Liver (tissue), 9 donors: Measurements from ENCODE around the gene BRAF. TPM values are rescaled to one million over a fixed set of nuclear protein-coding genes. Genes with fewer than 3 reads are reported as not detected.

Source experiments
- DNase-seq: peaks from one replicate; pipeline ENCODE4 v3.0.0-alpha.2; 2017; ENCODE audit warnings: low spot score
- H3K27ac ChIP-seq, 2 donors: one replicate each; pipeline ENCODE4 v1.7.0; 2013; ENCODE audit warnings: inconsistent platforms in 2 of 2, low read length in 2 of 2, control low read depth in 1 of 2, low read depth in 1 of 2, mild to moderate bottlenecking in 1 of 2
- H3K27me3 ChIP-seq, 4 donors: one replicate each; pipeline versions ENCODE4 v1.6.1 to v1.7.0; 2013; ENCODE audit warnings: low read length in 3 of 4, inconsistent platforms in 1 of 4, mild to moderate bottlenecking in 1 of 4, moderate library complexity in 1 of 4; ENCODE audit not compliant: control insufficient read depth in 4 of 4, insufficient read depth in 4 of 4
- H3K36me3 ChIP-seq, 4 donors: one replicate each; pipeline versions ENCODE4 v1.6.1 to v1.7.0; 2013; ENCODE audit warnings: low read length in 3 of 4, mild to moderate bottlenecking in 3 of 4, low read depth in 1 of 4, moderate library complexity in 1 of 4; ENCODE audit not compliant: control insufficient read depth in 4 of 4, insufficient read depth in 3 of 4
- H3K4me1 ChIP-seq, 4 donors: one replicate each; pipeline versions ENCODE4 v1.6.1 to v1.7.0; 2013; ENCODE audit warnings: low read length in 3 of 4, mild to moderate bottlenecking in 3 of 4, moderate library complexity in 1 of 4; ENCODE audit not compliant: control insufficient read depth in 4 of 4, insufficient read depth in 4 of 4
- H3K4me3 ChIP-seq, 3 donors: one replicate each; pipeline versions ENCODE4 v1.6.1 to v1.7.0; 2013; ENCODE audit warnings: low read length in 3 of 3, control low read depth in 1 of 3, low read depth in 1 of 3, mild to moderate bottlenecking in 1 of 3
- H3K9ac ChIP-seq, 2 donors: one replicate each; pipeline ENCODE4 v1.7.0; 2013; ENCODE audit warnings: low read length in 2 of 2, mild to moderate bottlenecking in 2 of 2, moderate library complexity in 2 of 2, control low read depth in 1 of 2, low read depth in 1 of 2
- H3K9me3 ChIP-seq, 4 donors: one replicate each; pipeline versions ENCODE4 v1.6.1 to v1.7.0; 2013; ENCODE audit warnings: low read length in 3 of 4; ENCODE audit not compliant: control insufficient read depth in 4 of 4
- ATF3 ChIP-seq: IDR thresholded peaks from 2 replicates; pipeline ENCODE4 v1.6.1; 2016; ENCODE audit warnings: antibody characterized with exemption
- CTCF ChIP-seq: fragments of 150-350 bp; IDR thresholded peaks from 2 replicates; pipeline ENCODE4 v1.5.1; 2017; ENCODE audit warnings: improper control_type of control experiment, low read depth, low read length; ENCODE audit not compliant: missing input control
- EGR1 ChIP-seq, 2 donors: IDR thresholded peaks; 2 replicates each; pipeline ENCODE4 v1.6.1; 2016 to 2018; ENCODE audit warnings: antibody characterized with exemption in 2 of 2, low read depth in 2 of 2
- FOXA1 ChIP-seq: IDR thresholded peaks from 2 replicates; pipeline ENCODE4 v1.6.1; 2016; ENCODE audit warnings: antibody characterized with exemption
- FOXA2 ChIP-seq: IDR thresholded peaks from 2 replicates; pipeline ENCODE4 v1.6.1; 2016; ENCODE audit warnings: antibody characterized with exemption
- GABPA ChIP-seq, 2 donors: IDR thresholded peaks in 1 of 2; conservative IDR thresholded peaks in 1 of 2; 2 replicates each; pipeline ENCODE4 v1.6.1; 2016; ENCODE audit warnings: antibody characterized with exemption in 2 of 2, mild to moderate bottlenecking in 1 of 2, moderate library complexity in 1 of 2
- HNF4A ChIP-seq, 2 donors: conservative IDR thresholded peaks; 2 replicates each; pipeline ENCODE4 v1.6.1; 2016; ENCODE audit warnings: antibody characterized with exemption in 2 of 2, mild to moderate bottlenecking in 2 of 2
- HNF4G ChIP-seq: IDR thresholded peaks from 2 replicates; pipeline ENCODE4 v1.6.1; 2016; ENCODE audit warnings: antibody characterized with exemption
- JUND ChIP-seq, 2 donors: IDR thresholded peaks; 2 replicates each; pipeline ENCODE4 v1.6.1; 2016; ENCODE audit warnings: antibody characterized with exemption in 2 of 2
- MAX ChIP-seq: IDR thresholded peaks from 2 replicates; pipeline ENCODE4 v1.6.1; 2016; ENCODE audit warnings: antibody characterized with exemption
- NR2F2 ChIP-seq: IDR thresholded peaks from 2 replicates; pipeline ENCODE4 v1.6.1; 2016; ENCODE audit warnings: antibody characterized with exemption
- RAD21 ChIP-seq, 2 donors: IDR thresholded peaks; 2 replicates each; pipeline ENCODE4 v1.6.1; 2016; ENCODE audit warnings: antibody characterized with exemption in 2 of 2, mild to moderate bottlenecking in 2 of 2
- REST ChIP-seq: IDR thresholded peaks from 2 replicates; pipeline ENCODE4 v1.6.1; 2016; ENCODE audit warnings: antibody characterized with exemption, mild to moderate bottlenecking
- RXRA ChIP-seq, 2 donors: IDR thresholded peaks; 2 replicates each; pipeline ENCODE4 v1.6.1; 2017 to 2018; ENCODE audit warnings: antibody characterized with exemption in 2 of 2, mild to moderate bottlenecking in 1 of 2
- SP1 ChIP-seq: IDR thresholded peaks from 2 replicates; pipeline ENCODE4 v1.6.1; 2018; ENCODE audit warnings: antibody characterized with exemption, mild to moderate bottlenecking
- TAF1 ChIP-seq: conservative IDR thresholded peaks from 2 replicates; pipeline ENCODE4 v1.6.1; 2016; ENCODE audit warnings: antibody characterized with exemption, mild to moderate bottlenecking
- YY1 ChIP-seq: IDR thresholded peaks from 2 replicates; pipeline ENCODE4 v1.6.1; 2016; ENCODE audit warnings: antibody characterized with exemption, mild to moderate bottlenecking
- ZBTB33 ChIP-seq: IDR thresholded peaks from 2 replicates; pipeline ENCODE4 v1.6.1; 2016; ENCODE audit warnings: antibody characterized with exemption
- WGBS: extraction: QIAGEN DNeasy Blood & Tissue Kit; methylation state at CpG from one replicate; pipeline ENCODE4 v1.1.7; 2013; 5-methylcytosine and 5-hydroxymethylcytosine counted together
- polyA plus RNA-seq, 2 donors: library from polyadenylated mRNA; stranded (reverse) in 1 of 2; unstranded in 1 of 2; fragments of 200-250 nt in 1 of 2; fragments of >200 nt in 1 of 2; fragmentation: Nextera tagmentation in 1 of 2; extraction: Ambion mirVana in 1 of 2; gene quantifications; one replicate each; pipeline versions ENCODE4 v1.2.1 to v1.2.3, GENCODE V29; 2013 to 2015
- total RNA-seq, 2 donors: library from RNA; depleted of rRNA; stranded (reverse); fragments of >200 nt; gene quantifications; one replicate each; pipeline ENCODE4 v1.2.3, GENCODE V29; 2014
- donor health status: healthy.
- donor health status: healthy.
- donor health status: healthy.
- donor health status: healthy.
- donor health status: healthy.

Gene BRAF
- total and polyA plus RNA-seq, 4 donors = 2.6 to 21.9 (median 14.0) TPM

- no peaks in the 10 kb centered on the region for H3K9me3 ChIP-seq
- H3K4me3 ChIP-seq = no peak overlapping the region
- peaks cover 0 to 1% (median 0%) of the 10 kb centered on the region in 4 donors for H3K36me3 ChIP-seq
- no peak overlapping the region for H3K9ac ChIP-seq
- H3K27me3 ChIP-seq = no peaks in the 10 kb centered on the region
- H3K4me1 ChIP-seq = peaks cover 1 to 13% (median 10%) of the 10 kb centered on the region in 4 donors
- no peak for DNase-seq
- WGBS = 96% methylated on average over 1 of the region's 1 CpG
- H3K27ac ChIP-seq = no peak overlapping the region
- no peak for TF ChIP-seq GABPA (IDR thresholded peaks at IDR 0.05 in 1 of 2, conservative IDR thresholded peaks at IDR 0.05 in 1 of 2)
- no peak for TF ChIP-seq FOXA2
- no peak for TF ChIP-seq CTCF
- TF ChIP-seq FOXA1 = no peak
- no peak for TF ChIP-seq REST
- TF ChIP-seq SP1 = no peak
- no peak for TF ChIP-seq TAF1
- no peak for TF ChIP-seq HNF4G
- TF ChIP-seq ZBTB33 = no peak
- TF ChIP-seq NR2F2 = no peak
- TF ChIP-seq YY1 = no peak
- TF ChIP-seq JUND (IDR thresholded peaks at IDR 0.05) = no peak
- TF ChIP-seq RAD21 (IDR thresholded peaks at IDR 0.05) = no peak
- no peak for TF ChIP-seq RXRA (IDR thresholded peaks at IDR 0.05)
- no peak for TF ChIP-seq HNF4A (conservative IDR thresholded peaks at IDR 0.05)
- TF ChIP-seq MAX = no peak
- TF ChIP-seq EGR1 (IDR thresholded peaks at IDR 0.05; ENCODE audit: low read depth in 2 of 2) = no peak
- TF ChIP-seq ATF3 = no peak
Observed at GRCh38 chr7:140724706-140725105, 200.0 kb downstream of the BRAF start.
